Chondrocyte (in vitro differentiated cells): ENCODE measurements around the gene HSD17B12. TPM values are rescaled to one million over a fixed set of nuclear protein-coding genes. Genes with fewer than 3 reads are reported as not detected.

Source experiments
- DNase-seq: peaks from one replicate; pipeline ENCODE4 v3.0.0; 2021; ENCODE audit warnings: mixed read lengths, low spot score
- H3K27ac Mint-ChIP-seq: one replicate; pipeline ENCODE4 v1.8.0; 2021; ENCODE audit warnings: mild to moderate bottlenecking, moderate library complexity, mixed read lengths; ENCODE audit not compliant: unreplicated experiment
- H3K27me3 Mint-ChIP-seq: 2 replicates; pipeline ENCODE4 v1.8.0; 2021; ENCODE audit warnings: low read depth, mixed read lengths
- H3K36me3 Mint-ChIP-seq: 2 replicates; pipeline ENCODE4 v1.8.0; 2021; ENCODE audit warnings: low read depth, mixed read lengths
- H3K4me1 Mint-ChIP-seq: 2 replicates; pipeline ENCODE4 v1.8.0; 2021; ENCODE audit warnings: low read depth, mild to moderate bottlenecking, mixed read lengths
- H3K4me3 Mint-ChIP-seq: one replicate; pipeline ENCODE4 v1.8.0; 2021; ENCODE audit warnings: mild to moderate bottlenecking, moderate library complexity, mixed read lengths; ENCODE audit not compliant: unreplicated experiment
- H3K9me3 Mint-ChIP-seq: 2 replicates; pipeline ENCODE4 v1.8.0; 2021; ENCODE audit warnings: low read depth, mixed read lengths
- total RNA-seq: library from RNA; stranded (reverse); gene quantifications from 3 replicates; pipeline ENCODE4 v1.2.1, GENCODE V29; 2021
- TF ChIP-seq, protein P1 (sequence below): fragments of 200-600 bp; sonication (generic); IDR thresholded peaks from 2 replicates; pipeline ENCODE4 v1.5.0; 2021; ENCODE audit warnings: antibody characterized with exemption, mild to moderate bottlenecking, moderate library complexity

Gene HSD17B12
- total RNA-seq, 1 donor from 2014 or later = 89.3 TPM

DNA sequence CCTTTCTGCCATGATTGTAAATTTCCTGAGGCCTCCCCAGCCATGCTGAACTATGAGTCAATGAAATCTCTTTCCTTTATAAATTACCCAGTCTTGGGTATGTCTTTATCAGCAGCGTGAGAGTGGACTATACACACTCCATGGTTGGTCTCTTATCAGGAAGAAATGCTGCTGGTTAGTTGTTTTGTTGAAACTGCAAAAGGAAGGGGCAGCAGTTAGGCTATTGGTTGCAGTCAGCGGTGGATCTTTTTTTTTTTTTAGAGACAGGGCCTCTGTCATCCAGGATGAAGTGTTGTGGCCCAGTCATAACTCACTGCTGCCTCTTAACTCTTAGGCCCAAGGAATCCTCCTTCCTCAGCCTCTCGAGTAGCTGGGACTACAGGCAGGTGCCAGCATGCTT is 51.7 kb downstream of the HSD17B12 start:
- no peaks in the 10 kb centered on the region for H3K27me3 Mint-ChIP-seq
- no peak overlapping the region for H3K4me3 Mint-ChIP-seq
- H3K27ac Mint-ChIP-seq = no peak overlapping the region
- peaks cover 5% of the 10 kb centered on the region for H3K36me3 Mint-ChIP-seq
- no peak for DNase-seq
- H3K4me1 Mint-ChIP-seq = peaks cover 17% of the 10 kb centered on the region
- TF ChIP-seq, protein P1, sequence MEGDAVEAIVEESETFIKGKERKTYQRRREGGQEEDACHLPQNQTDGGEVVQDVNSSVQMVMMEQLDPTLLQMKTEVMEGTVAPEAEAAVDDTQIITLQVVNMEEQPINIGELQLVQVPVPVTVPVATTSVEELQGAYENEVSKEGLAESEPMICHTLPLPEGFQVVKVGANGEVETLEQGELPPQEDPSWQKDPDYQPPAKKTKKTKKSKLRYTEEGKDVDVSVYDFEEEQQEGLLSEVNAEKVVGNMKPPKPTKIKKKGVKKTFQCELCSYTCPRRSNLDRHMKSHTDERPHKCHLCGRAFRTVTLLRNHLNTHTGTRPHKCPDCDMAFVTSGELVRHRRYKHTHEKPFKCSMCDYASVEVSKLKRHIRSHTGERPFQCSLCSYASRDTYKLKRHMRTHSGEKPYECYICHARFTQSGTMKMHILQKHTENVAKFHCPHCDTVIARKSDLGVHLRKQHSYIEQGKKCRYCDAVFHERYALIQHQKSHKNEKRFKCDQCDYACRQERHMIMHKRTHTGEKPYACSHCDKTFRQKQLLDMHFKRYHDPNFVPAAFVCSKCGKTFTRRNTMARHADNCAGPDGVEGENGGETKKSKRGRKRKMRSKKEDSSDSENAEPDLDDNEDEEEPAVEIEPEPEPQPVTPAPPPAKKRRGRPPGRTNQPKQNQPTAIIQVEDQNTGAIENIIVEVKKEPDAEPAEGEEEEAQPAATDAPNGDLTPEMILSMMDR = no peak
- H3K9me3 Mint-ChIP-seq = no peaks in the 10 kb centered on the region

DNA sequence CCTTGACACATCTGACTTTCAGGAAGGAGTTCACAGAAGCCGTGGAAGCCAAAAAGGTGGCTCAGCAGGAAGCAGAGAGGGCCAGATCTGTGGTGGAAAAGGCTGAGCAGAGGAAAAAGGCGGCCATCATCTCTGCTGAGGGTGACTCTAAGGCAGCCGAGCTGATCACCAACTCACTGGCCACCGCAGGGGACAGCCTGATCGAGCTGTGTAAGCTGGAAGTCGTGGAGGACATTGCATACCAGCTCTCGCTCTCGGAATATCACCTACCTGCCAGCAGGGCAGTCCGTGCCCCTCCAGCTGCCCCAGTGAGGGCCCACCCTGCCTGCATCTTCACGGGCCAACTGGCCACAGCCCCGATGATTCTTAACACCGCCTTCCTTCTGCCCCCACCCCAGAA is 53.7 kb downstream of the HSD17B12 start:
- no peak overlapping the region for H3K27ac Mint-ChIP-seq

DNA sequence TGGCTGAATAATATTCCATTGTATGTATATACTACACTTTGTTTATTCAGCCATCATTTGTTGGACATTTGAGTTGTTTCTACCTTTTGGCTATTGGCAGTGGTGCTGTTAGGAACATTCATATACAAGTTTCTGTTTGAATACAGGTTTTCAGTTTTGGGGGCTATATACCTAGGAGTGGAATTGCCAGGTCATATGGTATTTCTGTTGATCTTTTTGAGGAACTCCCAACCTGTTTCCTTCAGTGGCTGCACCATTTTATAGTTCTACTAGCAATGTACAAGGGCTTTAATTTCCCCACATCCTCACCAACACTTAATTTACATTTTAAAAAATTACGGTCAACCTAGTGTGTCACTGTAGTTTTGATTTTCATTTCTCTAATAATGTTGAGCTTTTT is 54.6 kb downstream of the HSD17B12 start:
- Mint-ChIP-seq H3K27me3 (no peaks in the 10 kb centered on the region), H3K4me1 (peaks cover 40% of the 10 kb centered on the region), H3K36me3 (peaks cover 5% of the 10 kb centered on the region), H3K4me3 (no peak overlapping the region), H3K9me3 (no peaks in the 10 kb centered on the region), H3K27ac (no peak overlapping the region)
- no peak for DNase-seq
- TF ChIP-seq, protein P1 = no peak

More for the DNA sequence above, 53.7 kb downstream of the HSD17B12 start:
- TF ChIP-seq, protein P1 = no peak
- no peak for DNase-seq
- peaks cover 5% of the 10 kb centered on the region for H3K36me3 Mint-ChIP-seq
- H3K4me1 Mint-ChIP-seq = peaks cover 36% of the 10 kb centered on the region
- H3K9me3 Mint-ChIP-seq = no peaks in the 10 kb centered on the region
- H3K4me3 Mint-ChIP-seq = no peak overlapping the region
- H3K27me3 Mint-ChIP-seq = no peaks in the 10 kb centered on the region

DNA sequence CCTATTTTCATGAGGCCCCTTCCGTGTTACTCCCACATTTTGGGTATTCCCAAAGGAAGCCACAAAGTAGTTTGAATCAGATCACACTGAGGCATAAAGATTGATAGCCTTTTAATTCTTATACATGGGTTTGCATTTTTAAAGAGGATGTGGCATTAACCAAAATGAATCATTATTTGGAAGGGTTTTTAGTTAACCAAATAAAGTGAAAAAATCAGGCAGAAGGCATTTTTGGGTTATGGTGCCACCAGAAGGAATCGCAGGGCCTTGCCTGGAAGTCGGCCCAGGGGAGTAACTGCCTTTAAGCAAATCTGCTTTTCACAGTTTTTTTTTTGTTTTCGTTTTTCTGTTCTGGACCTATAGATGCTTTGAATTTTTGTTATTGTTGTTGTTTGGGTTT is 55.4 kb downstream of the HSD17B12 start:
- TF ChIP-seq, protein P1 = peak; percentile 60
- Mint-ChIP-seq H3K27me3 (no peaks in the 10 kb centered on the region), H3K27ac (peak overlapping the region; percentile 94), H3K4me3 (peak overlapping the region; percentile 33), H3K36me3 (peaks cover 5% of the 10 kb centered on the region), H3K9me3 (no peaks in the 10 kb centered on the region), H3K4me1 (peaks cover 40% of the 10 kb centered on the region)
- no peak for DNase-seq

DNA sequence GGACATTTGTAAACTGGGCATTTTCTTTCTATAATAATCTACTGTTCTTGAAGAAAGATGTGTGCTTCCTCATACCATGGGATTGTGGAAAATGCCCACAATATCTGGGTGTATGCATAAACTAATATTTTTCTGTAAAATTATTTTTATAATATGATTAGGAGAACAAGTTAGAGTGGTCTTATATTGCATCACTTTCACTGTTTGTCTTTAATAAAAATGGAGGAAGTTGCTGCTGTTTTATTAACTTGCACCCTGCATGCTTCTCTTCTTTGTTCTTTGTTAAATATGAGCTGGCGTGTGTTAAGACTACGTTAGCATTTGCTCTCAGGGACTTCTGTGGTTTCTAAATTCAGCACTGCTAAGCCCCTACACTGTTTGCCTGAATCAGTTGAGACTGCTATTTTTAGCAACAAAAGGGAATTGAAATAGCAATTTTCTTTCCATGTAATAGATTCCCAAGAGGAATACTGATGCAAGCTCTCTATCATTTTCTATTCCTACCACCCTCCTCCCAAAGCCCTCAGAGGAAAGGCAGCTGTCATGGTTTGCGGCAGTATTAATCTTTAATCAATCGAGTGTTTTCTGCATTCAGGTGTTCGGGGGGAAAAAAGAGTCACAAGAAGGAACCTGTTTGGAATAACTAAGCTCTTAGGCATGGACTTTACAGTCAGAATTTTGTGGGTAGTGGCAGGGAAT is 56.1 kb downstream of the HSD17B12 start:
- no peaks in the 10 kb centered on the region for H3K27me3 Mint-ChIP-seq
- TF ChIP-seq, protein P1 = no peak
- no peak for DNase-seq
- peaks cover 40% of the 10 kb centered on the region for H3K4me1 Mint-ChIP-seq
- H3K4me3 Mint-ChIP-seq = peak overlapping the region; percentile 45
- H3K9me3 Mint-ChIP-seq = no peaks in the 10 kb centered on the region
- peak overlapping the region; percentile 94 for H3K27ac Mint-ChIP-seq
- H3K36me3 Mint-ChIP-seq = peaks cover 5% of the 10 kb centered on the region
